GM23248 (cell line): ENCODE measurements around the gene RFC4.

ENCODE experiments used
- EZH2 ChIP-seq: fragments of 200-600 bp; sonication (generic); IDR thresholded peaks from 2 replicates; pipeline ENCODE4 v1.6.1; 2018; ENCODE audit warnings: antibody characterized with exemption, mild to moderate bottlenecking; ENCODE audit not compliant: insufficient read depth, poor library complexity, severe bottlenecking
- EZH2phosphoT487 ChIP-seq: fragments of 200-600 bp; sonication (generic); IDR thresholded peaks from 2 replicates; pipeline ENCODE4 v1.6.1; 2018; ENCODE audit warnings: antibody characterized with exemption, moderate library complexity, mild to moderate bottlenecking, low read depth; ENCODE audit not compliant: insufficient read depth

- no peak for TF ChIP-seq EZH2
- no peak for TF ChIP-seq EZH2phosphoT487
Measured at GRCh38 chr3:186852994-186853393, 46.7 kb upstream of the RFC4 start.
